Stimulated activated CD4-positive, alpha-beta T cell treated with anti-CD3 and anti-CD28 coated beads, Interleukin-12 subunit alpha, Interleukin-12 subunit beta, amount 100 ng/mL, for 4 hours (primary cell): ENCODE measurements around the gene SAMD4A.

ENCODE experiments used
- DNase-seq: peaks from one replicate; pipeline ENCODE4 v3.0.0-alpha.2; 2020

The SAMD4A gene

GRCh38 chr14:54686871-54687749 is 120.2 kb downstream of the SAMD4A start:
- DNase-seq = no peak

- no peak for DNase-seq
Observed at GRCh38 chr14:54687750-54688119, 120.8 kb downstream of the SAMD4A start.

- no peak for DNase-seq
Observed at GRCh38 chr14:54688229-54688628, 121.3 kb downstream of the SAMD4A start.

- no peak for DNase-seq
Observed at GRCh38 chr14:54689928-54690327, 123.0 kb downstream of the SAMD4A start.

GRCh38 chr14:54690887-54691286 is 124.0 kb downstream of the SAMD4A start:
- DNase-seq = no peak

GRCh38 chr14:54691525-54692283 is 124.8 kb downstream of the SAMD4A start:
- peak; percentile 46 for DNase-seq

GRCh38 chr14:54692284-54692772 is 125.4 kb downstream of the SAMD4A start:
- DNase-seq = no peak

GRCh38 chr14:54693761-54694160 is 126.8 kb downstream of the SAMD4A start:
- DNase-seq = no peak

GRCh38 chr14:54695196-54695595 is 128.3 kb downstream of the SAMD4A start:
- DNase-seq = no peak

- DNase-seq = no peak
Observed at GRCh38 chr14:54697001-54697400, 130.1 kb downstream of the SAMD4A start.

GRCh38 chr14:54697803-54698202 is 130.9 kb downstream of the SAMD4A start:
- no peak for DNase-seq

GRCh38 chr14:54698501-54698900 is 131.6 kb downstream of the SAMD4A start:
- no peak for DNase-seq

GRCh38 chr14:54698966-54699530 is 132.1 kb downstream of the SAMD4A start:
- DNase-seq = no peak

- DNase-seq = no peak
Observed at GRCh38 chr14:54699735-54700134, 132.8 kb downstream of the SAMD4A start.

- DNase-seq = no peak
Observed at GRCh38 chr14:54700717-54701116, 133.8 kb downstream of the SAMD4A start.

GRCh38 chr14:54702014-54702491 is 135.1 kb downstream of the SAMD4A start:
- no peak for DNase-seq

GRCh38 chr14:54702492-54702891 is 135.6 kb downstream of the SAMD4A start:
- no peak for DNase-seq

- DNase-seq = no peak
Observed at GRCh38 chr14:54703082-54703481, 136.2 kb downstream of the SAMD4A start.

- no peak for DNase-seq
Observed at GRCh38 chr14:54703724-54704123, 136.8 kb downstream of the SAMD4A start.

- no peak for DNase-seq
Observed at GRCh38 chr14:54704768-54705167, 137.8 kb downstream of the SAMD4A start.

- DNase-seq = no peak
Observed at GRCh38 chr14:54706769-54707168, 139.8 kb downstream of the SAMD4A start.

- no peak for DNase-seq
Observed at GRCh38 chr14:54708161-54708560, 141.2 kb downstream of the SAMD4A start.

GRCh38 chr14:54708982-54709381 is 142.1 kb downstream of the SAMD4A start:
- DNase-seq = no peak
